DOHH2 (cell line): ENCODE data around the gene PITPNC1.

ENCODE experiments used
- EZH2phosphoT487 ChIP-seq: fragments of 200-600 bp; sonication (generic); IDR thresholded peaks from 2 replicates; pipeline ENCODE4 v1.6.1; 2017; ENCODE audit warnings: borderline replicate concordance, mild to moderate bottlenecking, antibody characterized with exemption, low read length, moderate library complexity, mixed read lengths
- TF ChIP-seq, protein P1 (sequence below): fragments of 200-600 bp; sonication (generic); IDR thresholded peaks from one replicate; pipeline ENCODE4 v1.5.1; 2014; ENCODE audit warnings: antibody characterized with exemption, mild to moderate bottlenecking, low read depth, low read length; ENCODE audit not compliant: poor library complexity, severe bottlenecking

DNA sequence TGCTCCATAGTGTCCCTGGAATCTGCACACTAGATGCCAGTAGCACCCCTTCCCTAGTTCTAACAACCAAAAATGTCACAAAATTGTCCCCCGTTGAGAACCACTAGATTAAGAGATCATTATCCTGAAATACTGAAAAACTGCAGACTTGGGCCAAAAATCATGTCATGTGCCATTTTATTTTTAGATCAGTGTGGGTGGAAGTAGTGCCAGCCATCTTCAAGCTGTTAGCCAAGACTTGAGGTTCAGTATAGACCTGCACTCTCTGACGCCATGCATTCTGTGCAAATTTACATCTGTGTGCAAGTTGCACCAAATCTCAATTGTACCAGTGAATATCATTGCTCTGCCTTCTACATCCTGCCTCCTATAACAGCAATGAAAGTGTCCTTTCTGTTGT lies 309.2 kb downstream of the PITPNC1 start:
- TF ChIP-seq, protein P1, sequence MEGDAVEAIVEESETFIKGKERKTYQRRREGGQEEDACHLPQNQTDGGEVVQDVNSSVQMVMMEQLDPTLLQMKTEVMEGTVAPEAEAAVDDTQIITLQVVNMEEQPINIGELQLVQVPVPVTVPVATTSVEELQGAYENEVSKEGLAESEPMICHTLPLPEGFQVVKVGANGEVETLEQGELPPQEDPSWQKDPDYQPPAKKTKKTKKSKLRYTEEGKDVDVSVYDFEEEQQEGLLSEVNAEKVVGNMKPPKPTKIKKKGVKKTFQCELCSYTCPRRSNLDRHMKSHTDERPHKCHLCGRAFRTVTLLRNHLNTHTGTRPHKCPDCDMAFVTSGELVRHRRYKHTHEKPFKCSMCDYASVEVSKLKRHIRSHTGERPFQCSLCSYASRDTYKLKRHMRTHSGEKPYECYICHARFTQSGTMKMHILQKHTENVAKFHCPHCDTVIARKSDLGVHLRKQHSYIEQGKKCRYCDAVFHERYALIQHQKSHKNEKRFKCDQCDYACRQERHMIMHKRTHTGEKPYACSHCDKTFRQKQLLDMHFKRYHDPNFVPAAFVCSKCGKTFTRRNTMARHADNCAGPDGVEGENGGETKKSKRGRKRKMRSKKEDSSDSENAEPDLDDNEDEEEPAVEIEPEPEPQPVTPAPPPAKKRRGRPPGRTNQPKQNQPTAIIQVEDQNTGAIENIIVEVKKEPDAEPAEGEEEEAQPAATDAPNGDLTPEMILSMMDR, result no peak
- no peak for TF ChIP-seq EZH2phosphoT487
